Measurements from ENCODE around the gene SERPINA5.
"Not testable (repeated sequence)": the region's sequence is repeated elsewhere in the genome, so short reads cannot be mapped to it uniquely, and the experiment has no call there.

SERPINA5 gene

GRCh38 chr14:94575730-94576585 lies 5.3 kb upstream of the SERPINA5 start:
- DNase-seq = no peak

- not testable (repeated sequence) for DNase-seq
These were observed 3.8 kb upstream of the SERPINA5 start for GRCh38 chr14:94577472-94577871.

GRCh38 chr14:94578712-94579111 lies 2.5 kb upstream of the SERPINA5 start:
- no peak for DNase-seq

GRCh38 chr14:94582199-94582750 lies 1.0 kb downstream of the SERPINA5 start:
- no peak for DNase-seq

- DNase-seq = no peak
These were observed 1.6 kb downstream of the SERPINA5 start for GRCh38 chr14:94582851-94583250.

- DNase-seq = no peak
These were observed 2.3 kb downstream of the SERPINA5 start for GRCh38 chr14:94583557-94583956.

- no peak for DNase-seq
These were observed 3.5 kb downstream of the SERPINA5 start for GRCh38 chr14:94584591-94585280.

- no peak for DNase-seq
These were observed 5.4 kb downstream of the SERPINA5 start for GRCh38 chr14:94586635-94587034.

GRCh38 chr14:94588311-94588710 lies 7.1 kb downstream of the SERPINA5 start:
- DNase-seq = no peak

GRCh38 chr14:94591073-94591472 lies 9.8 kb downstream of the SERPINA5 start:
- no peak for DNase-seq

- DNase-seq = no peak
These were observed 10.6 kb downstream of the SERPINA5 start for GRCh38 chr14:94591871-94592270.

GRCh38 chr14:94592457-94592856 lies 11.2 kb downstream of the SERPINA5 start:
- DNase-seq = no peak

- DNase-seq = no peak
These were observed 12.1 kb downstream of the SERPINA5 start for GRCh38 chr14:94593376-94593748.

GRCh38 chr14:94593749-94594431 lies 12.7 kb downstream of the SERPINA5 start:
- DNase-seq = no peak

- DNase-seq = no peak
These were observed 13.2 kb downstream of the SERPINA5 start for GRCh38 chr14:94594441-94594840.

GRCh38 chr14:94595912-94596311 lies 14.7 kb downstream of the SERPINA5 start:
- DNase-seq = no peak

- DNase-seq = no peak
These were observed 15.1 kb downstream of the SERPINA5 start for GRCh38 chr14:94596361-94596760.

GRCh38 chr14:94597788-94598187 lies 16.6 kb downstream of the SERPINA5 start:
- DNase-seq = no peak

- DNase-seq = no peak
These were observed 17.2 kb downstream of the SERPINA5 start for GRCh38 chr14:94598506-94598815.

GRCh38 chr14:94598816-94599655 lies 17.8 kb downstream of the SERPINA5 start:
- no peak for DNase-seq

- DNase-seq = no peak
These were observed 18.4 kb downstream of the SERPINA5 start for GRCh38 chr14:94599656-94600004.

GRCh38 chr14:94600148-94600545 lies 18.9 kb downstream of the SERPINA5 start:
- no peak for DNase-seq

GRCh38 chr14:94601884-94602391 lies 20.7 kb downstream of the SERPINA5 start:
- no peak for DNase-seq
